NCI-H2029 treated with DMSO at 0.1 percent for 48 hours (cell line): ENCODE measurements around the gene EXOC3.
"Not testable (repeated sequence)": the region's sequence is repeated elsewhere in the genome, so short reads cannot be mapped to it uniquely, and the experiment has no call there.

Experiments used
- DNase-seq: peaks from one replicate; lab custom pipeline; 2025; lab: John Stamatoyannopoulos, UW

Gene EXOC3

GRCh38 chr5:442335-443238 is at the start of gene EXOC3:
Gene EXOC3, plus strand, starts transcription at chr5:443176. Its CDS starts 3,030 bp downstream, at chr5:446206.
- DNase-seq, result peak; percentile 13

GRCh38 chr5:393846-394275 is 49.1 kb upstream of the EXOC3 start:
- DNase-seq, result no peak

DNA sequence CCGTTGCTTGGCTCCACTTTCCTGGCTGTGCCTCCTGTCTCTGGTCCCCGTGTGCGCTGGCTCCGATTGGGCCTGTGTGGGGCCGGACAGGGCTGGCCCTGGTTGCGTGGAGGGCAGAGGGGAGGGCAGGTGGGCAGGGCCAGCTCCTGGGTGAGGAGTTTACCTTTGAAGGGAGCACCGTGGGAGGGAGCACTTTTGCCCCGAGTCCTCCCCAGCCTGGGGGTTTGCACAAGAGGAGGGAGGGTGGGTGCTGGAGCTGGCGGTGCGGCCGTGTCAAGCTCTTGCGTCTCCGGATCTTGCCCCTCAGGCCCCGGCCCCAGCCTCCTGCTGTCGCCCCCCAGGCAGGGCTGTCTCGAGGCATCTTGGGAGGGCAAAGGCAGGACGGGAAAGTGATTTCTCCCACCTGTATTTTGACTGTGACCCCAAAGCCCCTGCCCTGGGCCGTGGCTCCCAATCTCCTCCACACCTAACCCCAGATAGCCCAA is 48.3 kb upstream of the EXOC3 start:
- DNase-seq, result no peak

GRCh38 chr5:395156-395920 is 47.6 kb upstream of the EXOC3 start:
- no peak for DNase-seq

DNA sequence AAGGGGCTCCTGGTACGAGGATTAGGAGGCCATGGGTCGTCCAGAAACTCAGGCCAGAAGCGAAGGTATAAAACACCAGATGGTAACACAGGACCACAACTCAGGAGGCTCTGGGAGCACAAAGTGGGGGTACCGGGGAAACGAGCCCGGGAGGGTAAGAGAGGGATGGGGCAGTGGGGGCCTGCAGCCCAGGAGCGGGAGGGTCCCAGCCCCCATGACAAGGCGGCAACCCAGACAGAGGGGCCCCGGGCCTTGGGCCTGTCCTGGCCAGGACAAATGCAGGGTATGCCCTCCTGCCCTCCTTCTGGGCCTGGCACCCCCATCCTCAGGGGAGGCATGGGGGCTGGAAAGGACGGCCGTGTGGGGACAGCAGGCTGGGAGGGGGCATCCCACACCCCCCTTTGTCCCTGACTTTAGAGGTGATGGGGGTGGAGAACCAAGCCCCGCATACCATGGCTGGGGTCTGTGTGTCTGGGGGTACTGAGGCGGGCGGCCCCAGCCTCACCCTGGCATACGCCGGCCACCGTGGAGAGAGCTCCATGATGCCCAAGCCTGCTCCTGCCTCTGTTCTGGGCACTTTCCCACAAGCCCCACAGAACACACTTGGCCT is 47.0 kb upstream of the EXOC3 start:
- no peak for DNase-seq

- no peak for DNase-seq
Measured at GRCh38 chr5:396531-396961, 46.4 kb upstream of the EXOC3 start.

GRCh38 chr5:398141-398474 is 44.9 kb upstream of the EXOC3 start:
- DNase-seq, result not testable (repeated sequence)

DNA sequence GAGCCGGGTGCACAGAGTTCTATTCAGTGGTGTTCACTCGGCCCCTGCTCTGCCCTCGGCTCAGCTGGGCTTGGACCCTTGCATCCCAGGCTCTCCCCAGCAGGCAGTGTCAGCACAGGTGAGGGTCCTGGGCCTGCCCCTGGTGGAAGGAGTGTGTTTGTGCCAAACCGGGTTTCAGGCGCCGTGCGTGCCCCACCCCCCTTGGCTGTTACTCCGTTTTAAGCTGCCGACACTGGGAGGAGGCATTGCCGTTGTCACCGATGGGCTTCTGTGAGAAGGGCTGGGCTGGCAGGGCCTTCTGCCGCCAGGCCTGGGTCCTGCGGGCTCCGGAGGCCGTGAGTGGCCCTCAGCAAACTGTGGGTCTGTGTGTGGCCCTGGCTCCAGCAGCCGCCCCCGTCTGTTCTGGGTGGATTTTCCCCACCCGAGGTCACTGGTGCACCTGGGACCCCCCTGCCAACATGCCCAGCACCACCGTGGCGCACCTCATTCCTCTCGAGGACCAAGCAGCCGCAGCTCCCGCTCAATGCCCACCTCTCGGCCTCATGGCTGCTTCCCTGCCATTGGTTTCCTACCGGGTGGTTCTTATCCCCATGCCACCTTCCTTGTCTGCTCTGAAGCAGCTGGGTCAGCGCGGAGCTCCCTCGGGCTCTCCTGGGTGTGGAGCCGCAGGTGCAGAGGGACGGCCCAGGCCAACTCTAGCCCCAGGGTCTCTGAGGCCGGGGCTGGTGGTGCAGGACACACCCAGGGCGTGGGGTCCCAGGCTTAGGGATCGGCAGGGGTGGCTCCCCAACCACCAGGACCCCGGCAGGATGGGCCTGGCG is 44.3 kb upstream of the EXOC3 start:
- no peak for DNase-seq

GRCh38 chr5:399296-400281 is 43.4 kb upstream of the EXOC3 start:
- peak; percentile 45 for DNase-seq

- no peak for DNase-seq
Measured at GRCh38 chr5:400282-401145, 42.5 kb upstream of the EXOC3 start.

GRCh38 chr5:401146-402034 is 41.6 kb upstream of the EXOC3 start:
- no peak for DNase-seq

DNA sequence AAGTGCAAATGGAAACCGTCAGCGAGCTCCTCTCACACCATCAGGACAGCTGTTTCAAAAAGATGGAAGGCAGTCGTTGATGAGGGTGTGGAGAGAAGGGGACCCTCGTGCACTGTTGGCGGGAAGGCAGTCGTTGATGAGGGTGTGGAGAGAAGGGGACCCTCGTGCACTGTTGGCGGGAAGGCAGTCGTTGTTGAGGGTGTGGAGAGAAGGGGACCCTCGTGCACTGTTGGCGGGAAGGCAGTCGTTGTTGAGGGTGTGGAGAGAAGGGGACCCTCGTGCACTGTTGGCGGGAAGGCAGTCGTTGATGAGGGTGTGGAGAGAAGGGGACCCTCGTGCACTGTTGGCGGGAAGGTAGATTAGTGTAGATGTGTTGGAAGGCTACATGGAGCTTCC is 40.8 kb upstream of the EXOC3 start:
- DNase-seq, result not testable (repeated sequence)

- DNase-seq, result no peak
Measured at GRCh38 chr5:402615-403359, 40.2 kb upstream of the EXOC3 start.

DNA sequence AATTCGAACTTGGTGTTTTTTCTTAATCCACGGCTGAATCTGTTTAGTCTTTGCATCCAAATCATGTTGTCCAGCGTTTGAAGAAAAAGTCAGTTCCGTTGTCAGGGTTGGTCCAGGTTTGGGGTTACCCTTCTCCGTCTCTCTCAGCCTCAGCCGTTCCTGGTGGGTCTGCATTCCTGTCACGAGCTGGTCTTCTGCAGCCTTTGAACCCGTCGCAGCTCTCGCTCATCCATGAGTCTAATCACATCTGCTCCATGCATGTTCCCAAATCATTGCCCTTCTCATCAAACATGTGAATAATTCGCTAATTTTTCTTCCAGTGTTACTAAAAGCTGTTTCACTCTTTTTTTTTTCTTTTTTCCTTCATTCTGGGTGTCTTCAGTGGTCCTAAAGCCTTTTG is 39.0 kb upstream of the EXOC3 start:
- DNase-seq, result no peak

GRCh38 chr5:404666-405241 is 38.2 kb upstream of the EXOC3 start:
- no peak for DNase-seq

DNA sequence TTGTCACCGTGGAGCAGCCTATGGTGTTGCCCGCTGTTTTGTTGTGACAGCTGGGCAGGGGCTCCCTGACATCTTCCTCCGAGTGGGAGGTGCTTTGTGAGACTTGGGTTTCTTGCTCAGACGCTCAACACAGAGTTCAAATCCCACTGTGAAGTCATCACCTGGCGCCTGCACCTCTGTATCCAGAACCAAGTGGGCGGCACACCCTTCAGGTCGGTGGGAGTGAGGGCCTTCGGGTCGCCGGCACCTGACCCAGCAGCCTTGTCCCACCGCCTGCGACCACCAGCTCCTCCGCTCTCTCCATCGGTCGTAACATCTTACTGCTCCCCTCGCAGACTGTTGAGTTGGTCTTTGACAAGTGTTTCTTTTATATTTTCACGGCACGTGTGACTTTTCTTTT is 37.6 kb upstream of the EXOC3 start:
- DNase-seq, result no peak

- no peak for DNase-seq
Measured at GRCh38 chr5:406041-406440, 36.9 kb upstream of the EXOC3 start.
